Peyer's patch (tissue), 4 donors: Measurements from ENCODE around the gene MGRN1. TPM values are rescaled to one million over a fixed set of nuclear protein-coding genes. Genes with fewer than 3 reads are reported as not detected.

Experiments
- DNase-seq, 3 donors: peaks; one replicate each; pipeline ENCODE4 v3.0.0-alpha.2; 2017 to 2019
- H3K27ac ChIP-seq, 4 donors: fragments of 200-600 bp; sonication (generic); one replicate each; pipeline ENCODE4 v1.5.1; 2016 to 2019
- H3K27me3 ChIP-seq, 2 donors: fragments of 200-600 bp; sonication (generic); one replicate each; pipeline ENCODE4 v1.5.1; 2019
- H3K36me3 ChIP-seq, 3 donors: fragments of 200-600 bp; sonication (generic); one replicate each; pipeline ENCODE4 v1.5.1; 2016 to 2019
- H3K4me1 ChIP-seq, 4 donors: fragments of 200-600 bp; sonication (generic); one replicate each; pipeline ENCODE4 v1.5.1; 2016 to 2019
- H3K4me3 ChIP-seq, 4 donors: fragments of 200-600 bp; sonication (generic); 1 replicate in 3 of 4; 2 replicates in 1 of 4; pipeline ENCODE4 v1.5.1; 2016 to 2019; ENCODE audit warnings: mild to moderate bottlenecking in 1 of 4
- H3K9me3 ChIP-seq, 4 donors: fragments of 200-600 bp; sonication (generic); one replicate each; pipeline ENCODE4 v1.5.1; 2016 to 2019; ENCODE audit warnings: mild to moderate bottlenecking in 1 of 4
- CTCF ChIP-seq, 6 experiments: fragments of 450-650 bp in 4 of 6; fragments of 200-600 bp in 2 of 6; sonication (generic) in 1 of 6; IDR thresholded peaks; one replicate each; pipeline ENCODE4 v1.5.1; 2017 to 2019; ENCODE audit warnings: antibody characterized with exemption in 6 of 6, mild to moderate bottlenecking in 3 of 6, moderate library complexity in 1 of 6
- POLR2A ChIP-seq, 2 donors: fragments of 450-650 bp; IDR thresholded peaks; one replicate each; pipeline ENCODE4 v1.5.1; 2017; ENCODE audit warnings: antibody characterized with exemption in 2 of 2, mild to moderate bottlenecking in 2 of 2, moderate library complexity in 2 of 2
- total RNA-seq, 4 donors: library from RNA; depleted of rRNA; stranded (reverse); fragments of >200 nt; gene quantifications; one replicate each; pipeline ENCODE4 v1.1.0, GENCODE V29; 2016

MGRN1 gene
- total RNA-seq, 4 donors from 2014 or later, result 74.1 to 147 (median 93.8) TPM

GRCh38 chr16:4679156-4679849 is 54.7 kb downstream of the MGRN1 start:
- Histone ChIP-seq H3K9me3 (no peaks in the 10 kb centered on the region), H3K27me3 (no peaks in the 10 kb centered on the region), H3K36me3 (peaks cover 0 to 40% (median 0%) of the 10 kb centered on the region in 3 donors), H3K4me3 (peak overlapping the region in 3 of 4 donors; percentile 15 to 46 (median 44)), H3K4me1 (peaks cover 6 to 35% (median 12%) of the 10 kb centered on the region in 4 donors), H3K27ac (peak overlapping the region in 3 of 4 donors; percentile 79 to 99 (median 90))
- TF ChIP-seq POLR2A (IDR thresholded peaks at IDR 0.05) (no peak), CTCF (IDR thresholded peaks at IDR 0.05) (no peak)
- DNase-seq, result peak in 2 of 3 donors; percentile 79 to 85

- peaks cover 6 to 35% (median 12%) of the 10 kb centered on the region in 4 donors for H3K4me1 ChIP-seq
- H3K27ac ChIP-seq, result peak overlapping the region in 3 of 4 donors; percentile 79 to 99 (median 90)
- peaks cover 0 to 48% (median 0%) of the 10 kb centered on the region in 3 donors for H3K36me3 ChIP-seq
- TF ChIP-seq POLR2A (IDR thresholded peaks at IDR 0.05), result peak in 1 of 2 donors; percentile 4
- no peak for TF ChIP-seq CTCF (IDR thresholded peaks at IDR 0.05)
- peak overlapping the region in 3 of 4 donors; percentile 15 to 46 (median 44) for H3K4me3 ChIP-seq
- no peaks in the 10 kb centered on the region for H3K9me3 ChIP-seq
- peak in 2 of 3 donors; percentile 81 to 83 for DNase-seq
- no peaks in the 10 kb centered on the region for H3K27me3 ChIP-seq
Observed at GRCh38 chr16:4679850-4680636, 55.4 kb downstream of the MGRN1 start.

- Histone ChIP-seq H3K27me3 (no peaks in the 10 kb centered on the region), H3K36me3 (peaks cover 0 to 50% (median 0%) of the 10 kb centered on the region in 3 donors), H3K4me1 (peaks cover 5 to 32% (median 10%) of the 10 kb centered on the region in 4 donors), H3K4me3 (peak overlapping the region in 3 of 4 donors; percentile 15 to 46 (median 44)), H3K27ac (peak overlapping the region in 3 of 4 donors; percentile 79 to 99 (median 90)), H3K9me3 (no peaks in the 10 kb centered on the region)
- DNase-seq, result peak in 1 of 3 donors; percentile 53
- TF ChIP-seq CTCF (IDR thresholded peaks at IDR 0.05), result no peak
Observed at GRCh38 chr16:4680673-4681470, 56.2 kb downstream of the MGRN1 start.

GRCh38 chr16:4681471-4682083 is 57.0 kb downstream of the MGRN1 start:
- H3K9me3 ChIP-seq, result no peaks in the 10 kb centered on the region
- H3K4me3 ChIP-seq, result no peak overlapping the region
- H3K27ac ChIP-seq, result peak overlapping the region in 1 of 4 donors; percentile 99
- H3K4me1 ChIP-seq, result peaks cover 0 to 29% (median 7%) of the 10 kb centered on the region in 4 donors
- TF ChIP-seq CTCF (IDR thresholded peaks at IDR 0.05) (no peak), POLR2A (IDR thresholded peaks at IDR 0.05) (no peak)
- peaks cover 0 to 55% (median 0%) of the 10 kb centered on the region in 3 donors for H3K36me3 ChIP-seq
- H3K27me3 ChIP-seq, result no peaks in the 10 kb centered on the region
- DNase-seq, result peak in 1 of 3 donors; percentile 45
